HepG2 (cell line): ENCODE results near the gene ARID3C. TPM values are rescaled to one million over a fixed set of nuclear protein-coding genes. Genes with fewer than 3 reads are reported as not detected.

ENCODE experiments used
- BRCA1 ChIP-seq: sonication (generic); formaldehyde crosslinking; IDR thresholded peaks from 2 replicates; pipeline ENCODE4 v1.4.0; 2020; ENCODE audit warnings: missing genetic modification reagents
- CHCHD3 ChIP-seq: sonication (generic); formaldehyde crosslinking; IDR thresholded peaks from 2 replicates; pipeline ENCODE4 v1.8.0; 2022; ENCODE audit warnings: mild to moderate bottlenecking, missing genetic modification reagents, moderate library complexity
- CREB1 ChIP-seq, 2 experiments: fragments of 450-650 bp in 1 of 2; IDR thresholded peaks; 2 replicates each; pipeline ENCODE4 v1.6.1; 2016 to 2017; ENCODE audit warnings: control low read depth in 1 of 2, mild to moderate bottlenecking in 1 of 2, missing compliant biosample characterization in 1 of 2, missing genetic modification characterization in 1 of 2
- EP300 ChIP-seq, 3 experiments: sonication (generic) in 1 of 3; formaldehyde crosslinking in 1 of 3; IDR thresholded peaks; 2 replicates each; pipeline versions ENCODE4 v1.5.1 to v1.6.1; 2011 to 2020; ENCODE audit warnings: low read depth in 2 of 3, low read length in 2 of 3, borderline replicate concordance in 1 of 3, improper control_type of control experiment in 1 of 3, mild to moderate bottlenecking in 1 of 3, missing genetic modification reagents in 1 of 3, moderate library complexity in 1 of 3
- HDAC6 ChIP-seq: fragments of 200-600 bp; sonication (generic); IDR thresholded peaks from 2 replicates; pipeline ENCODE4 v1.7.0; 2017; ENCODE audit warnings: mild to moderate bottlenecking, antibody characterized with exemption, low read length, low read depth
- PRDM10 ChIP-seq: sonication (generic); formaldehyde crosslinking; IDR thresholded peaks from 2 replicates; pipeline ENCODE4 v1.4.0; 2020; ENCODE audit warnings: low read depth, missing genetic modification reagents
- SIN3A ChIP-seq: IDR thresholded peaks from 2 replicates; pipeline ENCODE4 v1.6.1; 2011; ENCODE audit warnings: low read depth, mild to moderate bottlenecking, control low read depth, low read length, borderline replicate concordance
- SOX13 ChIP-seq, 3 experiments: fragments of 450-650 bp in 1 of 3; sonication (generic) in 1 of 3; formaldehyde crosslinking in 1 of 3; IDR thresholded peaks in 2 of 3; conservative IDR thresholded peaks in 1 of 3; 2 replicates each; pipeline versions ENCODE4 v1.5.0 to v1.6.1; 2016 to 2020; ENCODE audit warnings: antibody characterized with exemption in 1 of 3, mild to moderate bottlenecking in 1 of 3, missing compliant biosample characterization in 1 of 3, missing genetic modification reagents in 1 of 3, moderate library complexity in 1 of 3
- SOX6 ChIP-seq, 2 experiments: fragments of 450-650 bp in 1 of 2; sonication (generic) in 1 of 2; formaldehyde crosslinking in 1 of 2; IDR thresholded peaks; 2 replicates each; pipeline versions ENCODE4 v1.4.0 to v1.6.1; 2017 to 2020; ENCODE audit warnings: antibody characterized with exemption in 1 of 2, mild to moderate bottlenecking in 1 of 2, missing genetic modification reagents in 1 of 2
- SP140L ChIP-seq: sonication (generic); formaldehyde crosslinking; IDR thresholded peaks from 2 replicates; pipeline ENCODE4 v1.4.0; 2020; ENCODE audit warnings: missing genetic modification reagents, borderline replicate concordance
- TGIF2 ChIP-seq: IDR thresholded peaks from 2 replicates; pipeline ENCODE4 v1.6.1; 2016; ENCODE audit warnings: control low read depth, missing compliant biosample characterization
- ZC3H13 ChIP-seq: sonication (generic); formaldehyde crosslinking; IDR thresholded peaks from 2 replicates; pipeline ENCODE4 v1.8.1; 2023; ENCODE audit warnings: mild to moderate bottlenecking, missing genetic modification reagents, moderate library complexity
- ZMAT3 ChIP-seq: sonication (generic); formaldehyde crosslinking; conservative IDR thresholded peaks from 2 replicates; pipeline ENCODE4 v1.7.0; 2021; ENCODE audit warnings: missing genetic modification reagents
- ZNF10 ChIP-seq: sonication (generic); formaldehyde crosslinking; IDR thresholded peaks from 2 replicates; pipeline ENCODE4 v1.4.0; 2020; ENCODE audit warnings: mild to moderate bottlenecking, low read depth, missing genetic modification reagents, borderline replicate concordance
- ZNF138 ChIP-seq: sonication (generic); formaldehyde crosslinking; IDR thresholded peaks from 2 replicates; pipeline ENCODE4 v1.5.0; 2020; ENCODE audit warnings: mild to moderate bottlenecking, low read depth, missing genetic modification reagents
- ZNF230 ChIP-seq: sonication (generic); formaldehyde crosslinking; IDR thresholded peaks from 2 replicates; pipeline ENCODE4 v1.4.0; 2020; ENCODE audit warnings: mild to moderate bottlenecking, missing genetic modification reagents
- ZNF317 ChIP-seq: sonication (generic); formaldehyde crosslinking; IDR thresholded peaks from 2 replicates; pipeline ENCODE4 v1.5.0; 2020; ENCODE audit warnings: mild to moderate bottlenecking, missing genetic modification reagents
- ZNF44 ChIP-seq: sonication (generic); formaldehyde crosslinking; IDR thresholded peaks from 2 replicates; pipeline ENCODE4 v1.5.1; 2020; ENCODE audit warnings: mild to moderate bottlenecking, missing genetic modification reagents
- ZNF567 ChIP-seq: sonication (generic); formaldehyde crosslinking; IDR thresholded peaks from 2 replicates; pipeline ENCODE4 v1.8.1; 2023; ENCODE audit warnings: mild to moderate bottlenecking, missing genetic modification reagents, borderline replicate concordance
- ZNF577 ChIP-seq: sonication (generic); formaldehyde crosslinking; IDR thresholded peaks from 2 replicates; pipeline ENCODE4 v1.4.0; 2020; ENCODE audit warnings: mild to moderate bottlenecking, low read depth, missing genetic modification reagents, borderline replicate concordance
- ZNF816 ChIP-seq: sonication (generic); formaldehyde crosslinking; IDR thresholded peaks from 2 replicates; pipeline ENCODE4 v1.8.0; 2022; ENCODE audit warnings: missing genetic modification reagents, mild to moderate bottlenecking, borderline replicate concordance
- polyA plus RNA-seq, 8 experiments: library from polyadenylated mRNA; depleted of rRNA in 3 of 8; stranded (reverse) in 7 of 8; unstranded in 1 of 8; fragments of >200 nt; fragmentation: Illumina TruSeq in 4 of 8; extraction: Trizol in 4 of 8; gene quantifications; 2 replicates each; pipeline versions ENCODE4 v1.2.1 to v1.2.3, GENCODE V29; 2011 to 2016; ENCODE audit warnings: low read depth in 4 of 8, missing spikeins in 1 of 8, mixed read lengths in 1 of 8; ENCODE audit not compliant: insufficient read depth in 1 of 8
- total RNA-seq, 5 experiments: library from RNA; depleted of rRNA; stranded (reverse); fragments of >200 nt; fragmentation: Illumina TruSeq; extraction: Trizol; gene quantifications; 2 replicates each; pipeline ENCODE4 v1.2.3, GENCODE V29; 2016; ENCODE audit warnings: low read depth in 1 of 5
- TF ChIP-seq, protein P1 (sequence below): sonication (generic); formaldehyde crosslinking; IDR thresholded peaks from 2 replicates; pipeline ENCODE4 v1.8.0; 2022; ENCODE audit warnings: missing genetic modification reagents, mild to moderate bottlenecking, borderline replicate concordance

The ARID3C gene
- total and polyA plus RNA-seq, 2 of the 13 experiments (the other 11 are each of a cell fraction or from before 2014, with no cell fraction given) = not detected

DNA sequence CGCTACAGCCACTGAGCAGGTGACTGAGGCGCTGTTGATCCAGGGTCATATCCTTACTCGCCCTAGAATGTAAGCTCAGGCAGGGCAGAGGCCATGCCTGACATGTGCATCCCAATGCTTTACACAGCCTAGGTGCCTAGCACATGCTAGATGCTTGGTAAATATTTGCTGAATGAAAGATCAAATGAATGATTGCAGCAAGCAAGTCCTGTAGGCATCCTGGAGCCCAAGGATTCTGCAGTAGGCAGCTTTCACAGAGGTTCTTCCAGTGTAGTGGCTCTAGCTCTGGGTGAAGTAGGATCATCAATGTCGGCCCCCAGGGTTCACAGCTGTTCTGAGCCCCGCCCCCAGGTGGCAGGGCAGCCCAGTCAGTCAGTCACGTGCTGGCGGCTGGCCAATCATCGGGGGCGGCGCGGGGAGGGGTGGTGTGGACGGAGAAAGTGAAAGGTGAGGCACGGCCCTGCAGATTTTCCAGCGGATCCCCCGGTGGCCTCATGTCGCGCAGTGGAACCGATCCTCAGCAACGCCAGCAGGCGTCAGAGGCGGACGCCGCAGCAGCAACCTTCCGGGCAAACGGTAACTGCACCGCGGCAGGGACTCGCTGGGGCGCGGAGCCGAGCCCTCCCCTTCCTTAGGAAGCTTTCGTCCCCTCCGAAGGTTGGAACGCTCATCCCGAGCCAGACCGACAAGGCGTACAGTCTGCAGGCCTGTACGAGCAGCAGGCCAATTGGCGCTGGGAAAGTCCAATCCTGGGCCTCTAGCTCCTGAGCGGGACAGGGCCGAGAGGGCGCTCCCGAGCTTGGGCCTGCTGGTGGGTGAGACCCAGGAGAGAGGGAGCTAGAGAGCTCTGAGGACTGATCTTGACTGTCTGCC, 17.6 kb upstream of the ARID3C start, which contains the start of gene GALT (continued):
- TF ChIP-seq SOX6 (IDR thresholded peaks at IDR 0.05) = no peak
- peak; percentile 66 for TF ChIP-seq SOX6 (CRISPR knock-in tag; IDR thresholded peaks at IDR 0.05)
- TF ChIP-seq CHCHD3 = no peak
- TF ChIP-seq ZNF44 (CRISPR knock-in tag) = no peak
- no peak for TF ChIP-seq ZNF816 (CRISPR knock-in tag)
- no peak for TF ChIP-seq ZNF10 (CRISPR knock-in tag)
- TF ChIP-seq CREB1 (IDR thresholded peaks at IDR 0.05) = peak; percentile 60
- TF ChIP-seq CREB1 (CRISPR knock-in tag; IDR thresholded peaks at IDR 0.05) = no peak; the same call in 1 of the 2 replicates
- TF ChIP-seq ZC3H13 (CRISPR knock-in tag) = peak; percentile 39; the same call in 1 of the 2 replicates
- no peak for TF ChIP-seq ZNF577 (CRISPR knock-in tag)
- TF ChIP-seq SP140L = no peak
- TF ChIP-seq, protein P1, sequence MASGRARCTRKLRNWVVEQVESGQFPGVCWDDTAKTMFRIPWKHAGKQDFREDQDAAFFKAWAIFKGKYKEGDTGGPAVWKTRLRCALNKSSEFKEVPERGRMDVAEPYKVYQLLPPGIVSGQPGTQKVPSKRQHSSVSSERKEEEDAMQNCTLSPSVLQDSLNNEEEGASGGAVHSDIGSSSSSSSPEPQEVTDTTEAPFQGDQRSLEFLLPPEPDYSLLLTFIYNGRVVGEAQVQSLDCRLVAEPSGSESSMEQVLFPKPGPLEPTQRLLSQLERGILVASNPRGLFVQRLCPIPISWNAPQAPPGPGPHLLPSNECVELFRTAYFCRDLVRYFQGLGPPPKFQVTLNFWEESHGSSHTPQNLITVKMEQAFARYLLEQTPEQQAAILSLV (CRISPR knock-in tag) = peak; percentile 73; the same call in 1 of the 2 replicates
- TF ChIP-seq SIN3A = no peak; the same call in 1 of the 2 replicates
- TF ChIP-seq HDAC6 = no peak
- peak; percentile 51; the same call in 1 of the 2 replicates for TF ChIP-seq ZNF317 (CRISPR knock-in tag)
- 0 out of 4 replicates have a peak, but pooled peaks of 1 of the 2 experiments have one; percentile 1 for TF ChIP-seq EP300 (IDR thresholded peaks at IDR 0.05; ENCODE audit: low read depth in 2 of 2, low read length in 2 of 2)
- TF ChIP-seq EP300 (CRISPR knock-in tag; IDR thresholded peaks at IDR 0.05; ENCODE audit: borderline replicate concordance) = peak; percentile 58; the same call in 1 of the 2 replicates
- TF ChIP-seq BRCA1 (CRISPR knock-in tag) = no peak; the same call in 1 of the 2 replicates
- TF ChIP-seq PRDM10 (CRISPR knock-in tag) = peak; percentile 93
- TF ChIP-seq TGIF2 (CRISPR knock-in tag) = no peak; the same call in 1 of the 2 replicates
- 0 out of 2 replicates have a peak, but pooled peaks have one; percentile 24 for TF ChIP-seq ZNF230 (CRISPR knock-in tag)
- TF ChIP-seq ZNF567 (CRISPR knock-in tag) = peak; percentile 80; the same call in 1 of the 2 replicates
- no peak for TF ChIP-seq ZNF138 (CRISPR knock-in tag)
- no peak; the same call in 1 of the 2 replicates for TF ChIP-seq ZMAT3 (CRISPR knock-in tag)
- TF ChIP-seq SOX13 (IDR thresholded peaks at IDR 0.05) = no peak
- peak in 1 of 2 experiments; percentile 43; a peak in 1 of 4 replicates for TF ChIP-seq SOX13 (CRISPR knock-in tag; conservative IDR thresholded peaks at IDR 0.05 in 1 of 2, IDR thresholded peaks at IDR 0.05 in 1 of 2)
